OCI-LY3 (cell line): ENCODE measurements around the gene ZNF585A.
"Not testable (repeated sequence)": the region's sequence is repeated elsewhere in the genome, so short reads cannot be mapped to it uniquely, and the experiment has no call there.

Experiments used
- H2AFZ ChIP-seq: fragments of 200-600, 300-600 bp; shearing (Covaris generic); 2 replicates; pipeline ENCODE4 v1.6.0; 2014; ENCODE audit warnings: antibody characterized with exemption, low read depth, low read length
- H3K27ac ChIP-seq: fragments of 200-600, 300-600 bp; sonication (generic); 2 replicates; pipeline ENCODE4 v1.5.1; 2014; ENCODE audit warnings: mild to moderate bottlenecking, low read length, moderate library complexity, mixed read lengths
- H3K27me3 ChIP-seq: fragments of 200-600, 300-600 bp; sonication (generic); 2 replicates; pipeline ENCODE4 v1.6.1; 2014; ENCODE audit warnings: low read depth, low read length, mixed read lengths
- H3K36me3 ChIP-seq: fragments of 200-600, 300-600 bp; sonication (generic); replicated peaks from 2 replicates; pipeline ENCODE3; 2014; ENCODE audit warnings: low read depth, low read length, mixed read lengths
- H3K4me1 ChIP-seq: fragments of 300-600, 200-600 bp; sonication (generic); 2 replicates; pipeline ENCODE4 v1.6.1; 2014; ENCODE audit warnings: low read length, mixed read lengths
- H3K4me2 ChIP-seq: fragments of 200-600, 300-600 bp; sonication (generic); 2 replicates; pipeline ENCODE4 v1.6.1; 2014; ENCODE audit warnings: low read length, mixed read lengths
- H3K4me3 ChIP-seq: fragments of 300-600, 200-600 bp; sonication (generic); 2 replicates; pipeline ENCODE4 v1.5.1; 2014; ENCODE audit warnings: antibody characterized with exemption, mild to moderate bottlenecking, low read length, moderate library complexity
- H3K79me2 ChIP-seq: fragments of 300-600, 200-600 bp; shearing (Covaris generic); 2 replicates; pipeline ENCODE4 v1.6.1; 2014; ENCODE audit warnings: mild to moderate bottlenecking, low read length, mixed read lengths
- H3K9ac ChIP-seq: fragments of 300-600, 200-600 bp; shearing (Covaris generic); 2 replicates; pipeline ENCODE4 v1.6.0; 2014; ENCODE audit warnings: mild to moderate bottlenecking, low read length, moderate library complexity
- H3K9me3 ChIP-seq: fragments of 200-600, 300-600 bp; shearing (Covaris generic); 2 replicates; pipeline ENCODE4 v1.6.1; 2014; ENCODE audit warnings: low read length, mixed read lengths; ENCODE audit not compliant: insufficient read depth
- H4K20me1 ChIP-seq: fragments of 200-600, 300-600 bp; sonication (generic); 2 replicates; pipeline ENCODE4 v1.6.1; 2016; ENCODE audit warnings: low read length, mixed read lengths; ENCODE audit not compliant: insufficient read depth
- CTCF ChIP-seq: fragments of 200-600, 300-600 bp; sonication (generic); IDR thresholded peaks from 2 replicates; pipeline ENCODE4 v1.5.1; 2014; ENCODE audit warnings: antibody characterized with exemption, low read length, low read depth
- EZH2phosphoT487 ChIP-seq: fragments of 200-600 bp; shearing (Covaris generic); IDR thresholded peaks from 2 replicates; pipeline ENCODE4 v1.6.1; 2018; ENCODE audit warnings: antibody characterized with exemption, mixed run types, low read depth

The ZNF585A gene

GRCh38 chr19:37128821-37129177 is 43.7 kb downstream of the ZNF585A start:
- H3K4me2 ChIP-seq: no peak overlapping the region
- no peaks in the 10 kb centered on the region for H3K79me2 ChIP-seq
- no peak overlapping the region for H2AFZ ChIP-seq
- no peak overlapping the region for H3K27ac ChIP-seq
- peaks cover 82% of the 10 kb centered on the region for H3K36me3 ChIP-seq
- H3K4me3 ChIP-seq: no peak overlapping the region
- TF ChIP-seq EZH2phosphoT487 (no peak), CTCF (no peak)
- no peaks in the 10 kb centered on the region for H3K27me3 ChIP-seq
- H4K20me1 ChIP-seq: no peaks in the 10 kb centered on the region
- H3K9ac ChIP-seq: no peak overlapping the region
- H3K4me1 ChIP-seq: no peaks in the 10 kb centered on the region
- H3K9me3 ChIP-seq: peaks cover 90% of the 10 kb centered on the region

GRCh38 chr19:37127999-37128820 is 44.3 kb downstream of the ZNF585A start:
- Histone ChIP-seq H2AFZ (no peak overlapping the region), H3K9ac (no peak overlapping the region), H3K4me1 (no peaks in the 10 kb centered on the region), H3K9me3 (peaks cover 87% of the 10 kb centered on the region), H3K79me2 (no peaks in the 10 kb centered on the region), H3K4me3 (no peak overlapping the region), H3K36me3 (peaks cover 80% of the 10 kb centered on the region), H3K27ac (no peak overlapping the region), H3K27me3 (no peaks in the 10 kb centered on the region), H4K20me1 (no peaks in the 10 kb centered on the region), H3K4me2 (no peak overlapping the region)
- no peak for TF ChIP-seq CTCF
- no peak for TF ChIP-seq EZH2phosphoT487

GRCh38 chr19:37122093-37122492 is 50.4 kb downstream of the ZNF585A start:
- H3K9me3 ChIP-seq: peaks cover 40% of the 10 kb centered on the region
- H3K4me3 ChIP-seq, H3K4me2 ChIP-seq, H3K9ac ChIP-seq, H2AFZ ChIP-seq, H3K27ac ChIP-seq, H3K4me1 ChIP-seq, H3K79me2 ChIP-seq, H4K20me1 ChIP-seq, H3K27me3 ChIP-seq: not testable (repeated sequence)
- peaks cover 35% of the 10 kb centered on the region for H3K36me3 ChIP-seq

GRCh38 chr19:37114001-37114400 is 58.5 kb downstream of the ZNF585A start:
- Histone ChIP-seq H3K4me1 (no peaks in the 10 kb centered on the region), H3K4me3 (no peak overlapping the region), H3K36me3 (peaks cover 27% of the 10 kb centered on the region), H3K9me3 (peaks cover 28% of the 10 kb centered on the region), H4K20me1 (no peaks in the 10 kb centered on the region), H3K4me2 (no peak overlapping the region), H2AFZ (no peak overlapping the region), H3K27ac (no peak overlapping the region), H3K79me2 (no peaks in the 10 kb centered on the region), H3K9ac (no peak overlapping the region), H3K27me3 (no peaks in the 10 kb centered on the region)
- TF ChIP-seq EZH2phosphoT487 (no peak), CTCF (peak; percentile 29)

- peaks cover 34% of the 10 kb centered on the region for H3K9me3 ChIP-seq
- H4K20me1 ChIP-seq: not testable (repeated sequence)
- peaks cover 34% of the 10 kb centered on the region for H3K36me3 ChIP-seq
Observed at GRCh38 chr19:37111753-37112152, 60.7 kb downstream of the ZNF585A start.

GRCh38 chr19:37104135-37104534 is 68.4 kb downstream of the ZNF585A start:
- H3K4me3 ChIP-seq, H3K4me2 ChIP-seq, H2AFZ ChIP-seq, H4K20me1 ChIP-seq, H3K4me1 ChIP-seq, H3K79me2 ChIP-seq, H3K27me3 ChIP-seq, H3K27ac ChIP-seq, H3K9ac ChIP-seq: not testable (repeated sequence)
- peaks cover 18% of the 10 kb centered on the region for H3K9me3 ChIP-seq
- H3K36me3 ChIP-seq: peaks cover 54% of the 10 kb centered on the region

More at GRCh38 chr19:37111753-37112152, 60.7 kb downstream of the ZNF585A start:
- not testable (repeated sequence) for H3K4me1 ChIP-seq, H3K27ac ChIP-seq, H3K9ac ChIP-seq, H3K4me3 ChIP-seq, H3K79me2 ChIP-seq, H3K27me3 ChIP-seq, H2AFZ ChIP-seq, H3K4me2 ChIP-seq
- TF ChIP-seq CTCF: peak; percentile 31
